ENCODE data around the gene RB1. TPM values are rescaled to one million over a fixed set of nuclear protein-coding genes. Genes with fewer than 3 reads are reported as not detected.

The RB1 gene
- total and polyA plus RNA-seq, 9 of the 15 experiments (the other 6 are each of a cell fraction or from before 2014, with no cell fraction given), result 5.0 to 23.8 (median 17.9) TPM

DNA sequence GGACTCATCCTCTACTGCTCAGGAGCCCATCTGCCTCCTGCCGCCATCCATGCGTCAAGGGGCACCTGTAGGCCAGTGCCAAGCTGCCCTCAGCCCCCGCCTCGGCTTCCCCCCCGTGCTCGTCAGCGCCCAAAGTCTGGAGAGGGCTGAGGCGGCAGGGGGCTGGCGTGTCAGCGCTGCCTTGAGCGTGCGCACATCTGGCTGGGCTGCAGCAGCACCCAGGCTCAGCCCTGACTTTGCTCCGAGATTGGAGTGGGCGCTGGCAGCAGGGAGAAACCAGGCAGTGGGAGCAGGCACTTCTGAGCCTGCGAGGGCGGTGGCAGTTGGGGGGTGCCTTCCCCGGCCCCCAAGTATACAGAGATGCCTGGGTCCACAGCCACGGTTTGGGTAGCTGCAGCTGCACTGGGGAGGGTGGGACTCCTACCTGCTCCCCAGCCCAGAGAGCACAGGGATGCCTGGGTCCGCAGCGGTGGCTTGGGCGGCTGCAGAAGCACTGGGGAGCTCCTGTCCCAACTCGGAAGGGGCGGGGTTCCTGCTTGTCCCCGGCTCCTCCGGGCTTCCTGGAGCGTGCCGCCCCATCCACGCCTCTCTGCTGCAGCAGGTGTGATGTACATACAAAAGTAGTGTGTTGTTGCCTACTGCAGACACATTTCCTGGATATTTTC, 154.2 kb downstream of the RB1 start (continued):
- TF ChIP-seq ELF2 (CRISPR knock-in tag; IDR thresholded peaks at IDR 0.05) (no peak), ZNF263 (CRISPR knock-in tag; IDR thresholded peaks at IDR 0.05; ENCODE audit: borderline replicate concordance) (no peak), PRMT5 (CRISPR knock-in tag; IDR thresholded peaks at IDR 0.05) (no peak)
- TF ChIP-seq, protein P1, sequence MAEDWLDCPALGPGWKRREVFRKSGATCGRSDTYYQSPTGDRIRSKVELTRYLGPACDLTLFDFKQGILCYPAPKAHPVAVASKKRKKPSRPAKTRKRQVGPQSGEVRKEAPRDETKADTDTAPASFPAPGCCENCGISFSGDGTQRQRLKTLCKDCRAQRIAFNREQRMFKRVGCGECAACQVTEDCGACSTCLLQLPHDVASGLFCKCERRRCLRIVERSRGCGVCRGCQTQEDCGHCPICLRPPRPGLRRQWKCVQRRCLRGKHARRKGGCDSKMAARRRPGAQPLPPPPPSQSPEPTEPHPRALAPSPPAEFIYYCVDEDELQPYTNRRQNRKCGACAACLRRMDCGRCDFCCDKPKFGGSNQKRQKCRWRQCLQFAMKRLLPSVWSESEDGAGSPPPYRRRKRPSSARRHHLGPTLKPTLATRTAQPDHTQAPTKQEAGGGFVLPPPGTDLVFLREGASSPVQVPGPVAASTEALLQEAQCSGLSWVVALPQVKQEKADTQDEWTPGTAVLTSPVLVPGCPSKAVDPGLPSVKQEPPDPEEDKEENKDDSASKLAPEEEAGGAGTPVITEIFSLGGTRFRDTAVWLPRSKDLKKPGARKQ (CRISPR knock-in tag; IDR thresholded peaks at IDR 0.05), result no peak

DNA sequence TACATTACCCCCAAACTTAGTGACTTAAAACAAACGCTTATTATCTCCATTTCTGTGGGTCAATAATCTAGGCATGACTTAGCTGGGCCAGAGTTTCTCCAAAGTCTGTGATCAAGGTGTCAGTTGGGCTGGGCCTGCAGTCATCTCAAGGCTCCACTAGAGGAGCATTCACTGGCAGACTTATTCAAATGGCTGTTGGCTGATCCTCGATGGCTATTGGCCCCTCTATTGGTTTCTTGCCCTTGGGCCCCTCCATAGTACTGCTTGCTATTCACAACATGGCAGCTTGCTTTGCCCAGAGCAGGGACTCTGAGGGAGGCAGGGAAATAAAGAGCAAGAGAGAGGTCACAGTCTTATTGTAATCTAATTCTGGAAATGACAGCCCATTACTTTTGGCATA, 171.7 kb downstream of the RB1 start:
- H3K79me2 ChIP-seq (ENCODE audit: control insufficient read depth, insufficient read depth, low read length), result no peaks in the 10 kb centered on the region
- no peaks in the 10 kb centered on the region for H3K9me3 ChIP-seq (replicated peaks; ENCODE audit: control insufficient read depth, insufficient read depth, low read depth, low read length)
- no peaks in the 10 kb centered on the region for H3K9me1 ChIP-seq (ENCODE audit: control insufficient read depth, insufficient read depth, low read length)
- TF ChIP-seq, protein P2, sequence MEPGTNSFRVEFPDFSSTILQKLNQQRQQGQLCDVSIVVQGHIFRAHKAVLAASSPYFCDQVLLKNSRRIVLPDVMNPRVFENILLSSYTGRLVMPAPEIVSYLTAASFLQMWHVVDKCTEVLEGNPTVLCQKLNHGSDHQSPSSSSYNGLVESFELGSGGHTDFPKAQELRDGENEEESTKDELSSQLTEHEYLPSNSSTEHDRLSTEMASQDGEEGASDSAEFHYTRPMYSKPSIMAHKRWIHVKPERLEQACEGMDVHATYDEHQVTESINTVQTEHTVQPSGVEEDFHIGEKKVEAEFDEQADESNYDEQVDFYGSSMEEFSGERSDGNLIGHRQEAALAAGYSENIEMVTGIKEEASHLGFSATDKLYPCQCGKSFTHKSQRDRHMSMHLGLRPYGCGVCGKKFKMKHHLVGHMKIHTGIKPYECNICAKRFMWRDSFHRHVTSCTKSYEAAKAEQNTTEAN (CRISPR knock-in tag; IDR thresholded peaks at IDR 0.05), result no peak
- TF ChIP-seq ZNF644 (tag; IDR thresholded peaks at IDR 0.05; ENCODE audit: low read depth) (no peak), ZNF408 (CRISPR knock-in tag; IDR thresholded peaks at IDR 0.05; ENCODE audit: low read depth) (no peak), IFI16 (CRISPR knock-in tag; IDR thresholded peaks at IDR 0.05) (no peak), SIN3B (IDR thresholded peaks at IDR 0.05; ENCODE audit: low read depth) (no peak), HMG20A (CRISPR knock-in tag; conservative IDR thresholded peaks at IDR 0.05) (no peak), ZNF696 (CRISPR knock-in tag; conservative IDR thresholded peaks at IDR 0.05) (no peak), LEF1 (IDR thresholded peaks at IDR 0.05) (no peak), LCOR (CRISPR knock-in tag; IDR thresholded peaks at IDR 0.05) (no peak)
- H3K4me3 ChIP-seq, result no peak overlapping the region
- no peaks in the 10 kb centered on the region for H3K4me1 ChIP-seq (replicated peaks in 1 of 2; ENCODE audit: control insufficient read depth in 2 of 2, insufficient read depth in 2 of 2, low read length in 2 of 2)
- in situ Hi-C loops (cut with MboI) (no loop called here), intact Hi-C loops (cut with micrococcal nuclease) (no loop called here)
- ChIA-PET CTCF (ENCODE audit: low intra/inter-chr PET ratio) (no interaction called here), POLR2A (no interaction called here)
- ATAC-seq (peak; percentile 32; the same call in 1 of the 3 replicates), FAIRE-seq (no peak), DNase-seq (ENCODE audit: extremely low read depth in 1 of 4, low spot score in 3 of 4) (no peak)
- no peak overlapping the region for H3K27ac ChIP-seq (ENCODE audit: extremely low read depth, low read depth, low read length)
- no peak overlapping the region for H2AFZ ChIP-seq (ENCODE audit: low read depth, low read length)
- no peak overlapping the region for H3K9ac ChIP-seq (ENCODE audit: insufficient read depth in 1 of 2, low read depth in 2 of 2, low read length in 2 of 2)
- no TSS peak for BruUV-seq (replicated peaks)
- WGBS (ENCODE audit: insufficient coverage, low coverage, missing lambda C conversion rate), result 71% methylated on average over 2 of the region's 2 CpGs
- no peaks in the 10 kb centered on the region for H3K27me3 ChIP-seq (ENCODE audit: control insufficient read depth in 2 of 2, insufficient read depth in 2 of 2, low read length in 2 of 2)
- no peak overlapping the region for H3K4me2 ChIP-seq (ENCODE audit: insufficient read depth, low read length)
- peaks cover 3% of the 10 kb centered on the region; the same call in 1 of the 3 replicates for H3K36me3 ChIP-seq (ENCODE audit: control insufficient read depth, insufficient read depth, low read length)
- no peaks in the 10 kb centered on the region for H4K20me1 ChIP-seq (replicated peaks; ENCODE audit: control insufficient read depth, insufficient read depth, low read length)

All from K562 (cell line).